Esophagus (tissue), 2 donors: ENCODE data around the gene MYH15. TPM values are rescaled to one million over a fixed set of nuclear protein-coding genes. Genes with fewer than 3 reads are reported as not detected.
"Not testable (repeated sequence)": the region's sequence is repeated elsewhere in the genome, so short reads cannot be mapped to it uniquely, and the experiment has no call there.

ENCODE experiments used
- H3K27ac ChIP-seq, 2 donors: one replicate each; pipeline ENCODE4 v1.5.1; 2013; ENCODE audit warnings: low read depth in 2 of 2, mild to moderate bottlenecking in 2 of 2, inconsistent platforms in 1 of 2, low read length in 1 of 2, moderate library complexity in 1 of 2
- H3K27me3 ChIP-seq, 2 donors: one replicate each; pipeline ENCODE4 v1.6.1; 2013; ENCODE audit warnings: low read length in 2 of 2, control low read depth in 1 of 2, mild to moderate bottlenecking in 1 of 2; ENCODE audit not compliant: insufficient read depth in 2 of 2, control insufficient read depth in 1 of 2
- H3K36me3 ChIP-seq, 2 donors: one replicate each; pipeline ENCODE4 v1.6.1; 2013; ENCODE audit warnings: low read length in 1 of 2; ENCODE audit not compliant: control insufficient read depth in 2 of 2, insufficient read depth in 2 of 2
- H3K4me1 ChIP-seq, 2 donors: one replicate each; pipeline ENCODE4 v1.6.1; 2013; ENCODE audit warnings: low read length in 1 of 2; ENCODE audit not compliant: control insufficient read depth in 2 of 2, insufficient read depth in 2 of 2
- H3K4me3 ChIP-seq, 2 donors: one replicate each; pipeline ENCODE4 v1.5.1; 2013; ENCODE audit warnings: low read length in 2 of 2, mild to moderate bottlenecking in 2 of 2, low read depth in 1 of 2, moderate library complexity in 1 of 2
- H3K9me3 ChIP-seq, 2 donors: one replicate each; pipeline ENCODE4 v1.6.1; 2013; ENCODE audit warnings: mild to moderate bottlenecking in 2 of 2, low read depth in 1 of 2, low read length in 1 of 2, moderate library complexity in 1 of 2; ENCODE audit not compliant: control insufficient read depth in 2 of 2, insufficient read depth in 1 of 2
- WGBS, 2 donors: extraction: QIAGEN DNeasy Blood & Tissue Kit; methylation state at CpG; one replicate each; pipeline ENCODE4 v1.1.7; 2013; 5-methylcytosine and 5-hydroxymethylcytosine counted together
- polyA plus RNA-seq, 2 donors: library from polyadenylated mRNA; stranded (reverse); fragments of 200-250 nt; gene quantifications; one replicate each; pipeline ENCODE4 v1.2.3, GENCODE V29; 2013
- donor health status: healthy with polysubstance abuse.
- donor health status: Bipolar disorder and iron deficiency.

Gene MYH15
- polyA plus RNA-seq, 2 donors = 0.01 to 0.02 TPM

DNA sequence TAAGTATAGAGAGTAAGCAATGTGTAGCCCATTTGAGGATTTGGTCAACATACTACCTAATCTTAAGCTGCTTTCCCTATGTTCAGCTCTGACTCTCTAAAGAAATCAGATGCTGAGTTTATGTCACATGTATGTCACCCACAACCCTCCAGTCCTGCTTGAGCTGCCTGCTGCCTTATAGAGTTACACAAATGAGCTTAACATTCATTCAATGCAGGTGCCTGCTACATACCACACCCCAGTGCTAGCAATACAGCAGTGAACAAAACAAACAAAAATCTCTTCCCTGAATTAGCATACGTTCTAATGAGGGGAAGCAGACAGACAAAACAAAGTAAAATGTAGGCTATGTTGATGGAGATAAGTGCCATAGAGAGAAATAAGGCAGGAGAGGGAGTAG, 121.0 kb downstream of the MYH15 start:
- Histone ChIP-seq H3K9me3 (no peaks in the 10 kb centered on the region), H3K27me3 (no peaks in the 10 kb centered on the region), H3K27ac (no peak overlapping the region), H3K4me3 (no peak overlapping the region), H3K36me3 (no peaks in the 10 kb centered on the region), H3K4me1 (no peaks in the 10 kb centered on the region)
- WGBS, 2 donors = 48 to 66% methylated on average over 1 of the region's 1 CpG

DNA sequence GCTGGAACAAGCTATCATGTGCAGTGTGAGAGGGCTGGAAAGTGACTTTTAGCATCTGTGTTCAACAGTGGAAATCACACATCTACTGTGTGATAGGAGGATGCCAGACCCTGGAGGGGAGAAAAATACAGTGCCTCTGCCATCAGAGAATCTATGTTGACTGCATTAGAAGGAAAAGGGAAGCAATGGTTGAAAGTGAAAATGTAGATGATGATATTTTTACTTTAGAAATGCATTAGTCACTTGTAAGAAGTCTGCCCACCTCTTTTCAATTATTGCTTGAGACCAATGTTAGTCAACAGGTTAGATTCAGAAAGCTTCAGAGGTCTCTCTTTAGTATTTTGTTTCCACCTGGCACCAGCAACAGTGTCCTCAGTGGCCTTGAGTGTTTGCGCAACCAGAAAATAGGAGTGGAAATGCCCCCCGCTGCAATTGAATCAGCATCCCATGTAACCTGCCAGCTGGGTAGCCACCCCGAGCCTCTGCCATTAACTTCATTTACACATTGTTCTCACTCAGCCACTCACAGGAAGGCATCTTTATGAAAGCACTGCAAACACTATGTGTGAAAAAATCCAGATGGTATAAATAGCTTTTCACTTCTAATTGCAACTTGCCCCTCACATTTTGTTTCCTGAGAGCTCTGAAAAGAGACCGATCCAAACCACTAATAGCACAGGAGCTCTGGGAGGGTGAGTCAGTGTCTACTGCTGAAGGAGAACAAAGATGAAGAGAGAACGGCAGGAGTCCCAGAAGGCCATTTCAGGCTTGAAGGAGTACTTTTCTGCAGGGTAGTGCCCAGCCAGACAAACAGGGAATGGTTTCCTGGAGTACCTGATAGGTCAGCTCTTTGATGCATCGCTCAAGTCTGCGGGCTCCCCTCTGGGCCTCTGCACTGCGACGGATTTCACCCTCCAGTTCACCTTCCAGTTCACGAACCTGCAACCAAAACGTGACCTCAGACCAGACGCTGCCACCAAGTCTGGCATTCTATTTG, 122.0 kb downstream of the MYH15 start:
- H3K4me1 ChIP-seq = no peaks in the 10 kb centered on the region
- H3K27ac ChIP-seq = no peak overlapping the region
- 72 to 79% methylated on average over 12 of the region's 12 CpGs for WGBS, 2 donors
- H3K36me3 ChIP-seq = no peaks in the 10 kb centered on the region
- no peak overlapping the region for H3K4me3 ChIP-seq
- no peaks in the 10 kb centered on the region for H3K27me3 ChIP-seq
- H3K9me3 ChIP-seq = no peaks in the 10 kb centered on the region

DNA sequence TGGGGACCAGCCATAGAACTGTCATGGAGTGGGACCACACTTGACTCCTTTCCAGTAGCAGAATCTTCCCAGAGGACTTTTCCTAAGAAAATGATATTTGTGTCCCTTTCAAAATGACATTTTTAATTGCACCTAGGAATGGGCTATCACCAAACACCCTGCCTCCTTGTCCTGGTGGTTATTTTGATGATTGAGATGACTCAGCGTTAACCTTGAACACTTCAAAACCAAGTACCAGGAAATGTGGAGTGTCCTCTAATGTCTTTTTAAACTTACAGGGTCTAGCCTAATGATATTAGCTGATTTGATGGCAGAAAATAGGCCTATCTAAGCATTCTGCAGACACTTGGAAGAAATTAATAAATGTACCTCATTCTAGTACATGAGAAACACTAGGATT, 123.3 kb downstream of the MYH15 start:
- Histone ChIP-seq H3K9me3 (no peaks in the 10 kb centered on the region), H3K27ac (no peak overlapping the region), H3K36me3 (no peaks in the 10 kb centered on the region), H3K27me3 (no peaks in the 10 kb centered on the region), H3K4me1 (no peaks in the 10 kb centered on the region), H3K4me3 (no peak overlapping the region)
- WGBS, 2 donors = 85 to 91% methylated on average over 1 of the region's 1 CpG

DNA sequence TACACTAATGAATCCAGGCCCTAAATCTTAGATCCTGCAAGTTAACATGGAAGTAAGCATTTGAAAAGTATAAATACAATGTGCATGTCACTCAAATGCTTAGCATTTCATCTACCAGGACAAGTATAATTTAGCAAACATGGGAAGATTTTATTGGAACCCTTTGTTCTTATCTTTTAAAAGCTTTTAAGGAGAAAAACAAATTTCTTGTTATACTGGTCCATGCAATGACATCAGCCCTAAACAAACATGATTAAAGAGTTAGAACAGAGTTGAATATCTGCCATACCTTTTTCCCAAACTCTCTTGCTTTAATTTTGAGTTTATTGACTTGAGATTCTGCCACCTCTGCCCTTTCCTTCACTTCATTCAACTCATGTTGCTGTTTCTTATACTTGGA, 127.1 kb downstream of the MYH15 start:
- Histone ChIP-seq H3K27ac (no peak overlapping the region), H3K4me3 (no peak overlapping the region), H3K4me1 (peaks cover 0 to 3% of the 10 kb centered on the region in 2 donors), H3K36me3 (no peaks in the 10 kb centered on the region), H3K9me3 (no peaks in the 10 kb centered on the region), H3K27me3 (no peaks in the 10 kb centered on the region)

DNA sequence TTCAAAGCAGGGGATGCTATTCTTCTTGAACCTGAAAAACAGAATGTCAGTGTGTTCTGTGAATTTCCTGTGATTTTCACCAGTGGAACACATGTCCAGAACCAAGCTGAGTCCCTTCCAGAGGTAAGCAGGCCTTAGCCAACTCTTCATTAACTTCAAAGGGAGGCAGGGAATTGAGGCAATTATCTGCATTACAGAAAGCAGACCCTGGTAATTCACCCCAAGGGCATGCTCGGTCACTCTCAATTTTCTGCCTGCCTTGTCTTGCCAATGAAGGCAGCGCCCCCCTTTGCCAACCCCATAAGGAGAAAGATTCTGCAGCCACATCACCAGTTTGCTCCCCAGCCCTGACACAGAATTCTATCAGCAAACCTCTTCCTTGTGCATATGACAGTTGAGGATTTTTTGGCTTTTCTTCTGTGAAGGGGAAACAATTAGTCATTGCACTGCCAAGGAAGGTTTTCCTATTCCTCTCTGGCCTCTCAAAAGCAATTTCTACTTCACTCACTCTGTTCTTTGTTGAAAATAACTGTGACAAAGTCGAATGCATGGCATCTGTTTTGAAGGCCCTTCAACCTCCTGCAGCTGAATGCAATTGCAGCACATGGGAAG, 128.8 kb downstream of the MYH15 start:
- Histone ChIP-seq H3K27ac (no peak overlapping the region), H3K9me3 (no peaks in the 10 kb centered on the region), H3K36me3 (no peaks in the 10 kb centered on the region), H3K27me3 (no peaks in the 10 kb centered on the region), H3K4me3 (no peak overlapping the region), H3K4me1 (peaks cover 0 to 3% of the 10 kb centered on the region in 2 donors)
- WGBS, 2 donors = 55 to 61% methylated on average over 3 of the region's 3 CpGs

DNA sequence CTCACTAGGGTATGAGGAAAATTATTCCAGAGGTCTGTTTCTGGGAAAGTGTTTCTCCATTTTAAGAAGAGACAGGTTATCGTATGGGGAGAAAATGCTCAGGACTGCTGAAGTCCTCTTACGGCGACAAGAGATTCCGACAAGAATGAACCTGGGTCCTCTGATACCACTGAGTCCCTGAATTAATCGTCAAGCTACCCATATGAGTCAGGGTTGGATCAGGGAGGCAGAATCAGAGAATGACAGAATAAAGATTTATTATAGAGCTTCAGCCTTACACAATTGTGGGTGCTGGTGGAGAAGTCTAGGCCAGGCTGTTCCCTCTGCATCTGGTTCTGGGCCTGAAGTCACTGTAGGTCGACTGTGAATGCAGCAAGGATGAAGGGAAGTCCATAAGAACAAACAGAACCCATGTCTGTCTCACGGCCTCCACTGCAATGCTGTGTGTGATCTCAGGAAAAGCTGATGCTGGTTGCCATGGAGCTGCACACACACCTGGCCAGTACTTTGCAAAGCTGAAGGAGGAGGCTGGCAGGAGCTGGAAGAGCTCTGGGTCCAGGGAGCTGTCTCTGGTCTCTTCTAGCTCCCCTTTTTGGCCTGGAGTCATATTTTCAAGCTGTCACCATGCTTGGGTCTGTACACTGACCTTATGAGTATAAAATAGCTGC, 130.1 kb downstream of the MYH15 start:
- no peaks in the 10 kb centered on the region for H3K27me3 ChIP-seq
- no peak overlapping the region for H3K4me3 ChIP-seq
- H3K27ac ChIP-seq = no peak overlapping the region
- peaks cover 0 to 3% of the 10 kb centered on the region in 2 donors for H3K4me1 ChIP-seq
- WGBS, 2 donors = 91 to 94% methylated on average over 7 of the region's 7 CpGs
- H3K36me3 ChIP-seq = no peaks in the 10 kb centered on the region
- H3K9me3 ChIP-seq = no peaks in the 10 kb centered on the region

DNA sequence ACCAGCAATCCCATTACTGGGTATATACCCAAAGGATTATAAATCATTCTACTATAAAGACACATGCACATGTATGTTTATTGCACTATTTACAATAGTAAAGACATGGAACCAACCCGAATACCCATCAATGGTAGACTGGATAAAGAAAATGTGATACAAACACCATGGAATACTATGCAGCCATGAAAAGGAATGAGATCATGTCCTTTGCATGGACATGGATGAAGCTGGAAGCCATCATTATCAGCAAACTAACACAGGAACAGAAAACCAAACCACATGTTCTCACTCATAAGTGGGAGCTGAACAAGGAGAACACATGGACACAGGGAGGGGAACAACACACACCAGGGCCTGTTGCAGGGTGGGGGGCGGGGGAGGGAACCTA, 131.4 kb downstream of the MYH15 start:
- not testable (repeated sequence) for H3K4me3 ChIP-seq, H3K9me3 ChIP-seq, H3K4me1 ChIP-seq, H3K27ac ChIP-seq, H3K27me3 ChIP-seq, H3K36me3 ChIP-seq
- 85 to 91% methylated on average over 2 of the region's 2 CpGs for WGBS, 2 donors

DNA sequence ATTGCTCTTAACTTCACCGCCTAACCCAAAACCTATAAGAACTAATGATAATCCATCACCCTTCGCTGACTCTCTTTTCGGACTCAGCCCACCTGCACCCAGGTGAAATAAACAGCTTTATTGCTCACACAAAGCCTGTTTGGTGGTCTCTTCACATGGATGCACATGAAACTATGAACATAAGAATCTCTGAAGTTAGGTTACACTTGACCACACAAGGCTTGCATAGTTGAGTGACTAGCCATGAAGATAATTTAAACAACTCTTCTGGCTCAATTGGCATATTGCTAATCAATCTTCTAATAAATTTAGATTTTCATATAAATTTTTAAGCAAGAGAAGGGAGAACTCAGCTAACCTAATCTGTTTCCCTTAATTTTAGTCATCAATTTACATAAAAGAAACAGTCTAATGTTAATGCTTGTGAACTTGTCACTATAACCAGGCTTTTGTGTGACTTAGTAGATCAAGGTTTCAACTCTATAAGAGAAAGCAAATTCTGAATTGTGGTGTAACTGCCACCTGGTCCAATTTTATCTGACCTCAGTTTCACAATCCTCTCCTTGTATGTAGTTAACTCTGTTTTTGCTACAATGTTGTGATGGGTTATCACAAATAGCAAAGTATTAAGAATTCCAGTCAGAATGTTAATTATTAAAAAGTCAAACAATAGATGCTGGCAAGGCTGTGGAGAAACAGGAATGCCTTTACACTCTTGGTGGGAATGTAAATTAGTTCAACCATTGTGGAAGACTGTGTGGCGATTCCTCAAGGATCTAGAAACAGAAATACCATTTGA, 132.0 kb downstream of the MYH15 start:
- WGBS, 2 donors = 91 to 93% methylated on average over 4 of the region's 4 CpGs

DNA sequence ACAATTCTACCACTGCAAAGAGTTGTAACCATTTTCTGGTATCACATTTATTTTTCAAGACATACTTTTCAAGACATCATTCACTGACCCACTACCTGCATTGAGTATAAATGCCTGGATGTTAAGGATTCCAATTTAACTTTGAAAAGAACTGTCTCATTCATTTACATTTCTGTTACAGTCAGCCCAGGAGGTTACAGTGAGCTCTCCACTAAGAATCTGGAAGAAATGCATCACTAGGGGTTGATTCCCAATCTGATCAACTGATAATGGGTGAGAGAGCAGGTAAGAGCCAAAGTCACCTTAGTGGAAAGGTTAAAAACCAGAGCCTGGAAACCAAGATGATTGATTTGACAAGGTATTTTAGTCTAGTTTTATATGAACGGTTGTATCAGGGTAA, 133.0 kb downstream of the MYH15 start:
- Histone ChIP-seq H3K27ac (no peak overlapping the region), H3K36me3 (no peaks in the 10 kb centered on the region), H3K4me3 (no peak overlapping the region), H3K4me1 (peaks cover 0 to 3% of the 10 kb centered on the region in 2 donors), H3K27me3 (no peaks in the 10 kb centered on the region), H3K9me3 (no peaks in the 10 kb centered on the region)
- WGBS, 2 donors = 75 to 89% methylated on average over 1 of the region's 1 CpG

More for the DNA sequence above, 132.0 kb downstream of the MYH15 start:
- H3K27me3 ChIP-seq = no peaks in the 10 kb centered on the region
- no peaks in the 10 kb centered on the region for H3K36me3 ChIP-seq
- peaks cover 0 to 3% of the 10 kb centered on the region in 2 donors for H3K4me1 ChIP-seq
- no peak overlapping the region for H3K4me3 ChIP-seq
- H3K27ac ChIP-seq = no peak overlapping the region
- no peaks in the 10 kb centered on the region for H3K9me3 ChIP-seq
